Breast epithelium (tissue), 4 donors: ENCODE results near the gene SSTR5. TPM values are rescaled to one million over a fixed set of nuclear protein-coding genes. Genes with fewer than 3 reads are reported as not detected.

Experiments
- DNase-seq, 2 donors: peaks; one replicate each; pipeline ENCODE4 v3.0.0-alpha.2; 2019; ENCODE audit warnings: low spot score in 2 of 2
- H3K27ac ChIP-seq, 2 donors: fragments of 200-600 bp; sonication (generic) in 1 of 2; one replicate each; pipeline ENCODE4 v1.5.1; 2016 to 2019; ENCODE audit warnings: mild to moderate bottlenecking in 1 of 2
- H3K27me3 ChIP-seq, 2 donors: fragments of 200-600 bp; sonication (generic) in 1 of 2; one replicate each; pipeline versions ENCODE4 v1.5.1 to v1.6.0; 2017 to 2019; ENCODE audit warnings: control low read depth in 1 of 2, mild to moderate bottlenecking in 1 of 2
- H3K36me3 ChIP-seq: fragments of 200-600 bp; one replicate; pipeline ENCODE4 v1.5.1; 2019
- H3K4me1 ChIP-seq, 2 donors: fragments of 200-600 bp; sonication (generic); one replicate each; pipeline ENCODE4 v1.5.1; 2016 to 2019; ENCODE audit warnings: control low read depth in 1 of 2
- H3K4me3 ChIP-seq, 3 donors: fragments of 200-600 bp; sonication (generic); 1 replicate in 2 of 3; 2 replicates in 1 of 3; pipeline ENCODE4 v1.5.1; 2016 to 2019; ENCODE audit warnings: mild to moderate bottlenecking in 3 of 3, moderate library complexity in 2 of 3
- H3K9me3 ChIP-seq, 2 donors: fragments of 200-600 bp; sonication (generic) in 1 of 2; one replicate each; pipeline ENCODE4 v1.5.1; 2016 to 2019; ENCODE audit warnings: control low read depth in 1 of 2
- POLR2A ChIP-seq: fragments of 450-650 bp; IDR thresholded peaks from one replicate; pipeline ENCODE4 v1.6.1; 2016; ENCODE audit warnings: antibody characterized with exemption, mild to moderate bottlenecking, moderate library complexity
- POLR2AphosphoS5 ChIP-seq, 3 donors: sonication (generic); formaldehyde crosslinking; IDR thresholded peaks; one replicate each; pipeline ENCODE4 v1.6.1; 2017; ENCODE audit warnings: antibody characterized with exemption in 3 of 3
- intact Hi-C: fragments of 100-400 bp; cut with DNase I; formaldehyde crosslinking; loops from one replicate; pipeline ENCODE4 v1.15.1; 2023; ENCODE audit warnings: low total_unique reads
- total RNA-seq, 3 donors: library from RNA; depleted of rRNA; stranded (reverse); fragments of >200 nt; gene quantifications; one replicate each; pipeline ENCODE4 v1.1.0, GENCODE V29; 2016
- TF ChIP-seq, protein P1 (sequence below), 3 donors: fragments of 450-650 bp; IDR thresholded peaks; one replicate each; pipeline ENCODE4 v1.5.1; 2016 to 2017; ENCODE audit warnings: antibody characterized with exemption in 3 of 3, mild to moderate bottlenecking in 3 of 3, moderate library complexity in 3 of 3

Gene SSTR5
- total RNA-seq, 3 donors from 2014 or later = not detected

DNA sequence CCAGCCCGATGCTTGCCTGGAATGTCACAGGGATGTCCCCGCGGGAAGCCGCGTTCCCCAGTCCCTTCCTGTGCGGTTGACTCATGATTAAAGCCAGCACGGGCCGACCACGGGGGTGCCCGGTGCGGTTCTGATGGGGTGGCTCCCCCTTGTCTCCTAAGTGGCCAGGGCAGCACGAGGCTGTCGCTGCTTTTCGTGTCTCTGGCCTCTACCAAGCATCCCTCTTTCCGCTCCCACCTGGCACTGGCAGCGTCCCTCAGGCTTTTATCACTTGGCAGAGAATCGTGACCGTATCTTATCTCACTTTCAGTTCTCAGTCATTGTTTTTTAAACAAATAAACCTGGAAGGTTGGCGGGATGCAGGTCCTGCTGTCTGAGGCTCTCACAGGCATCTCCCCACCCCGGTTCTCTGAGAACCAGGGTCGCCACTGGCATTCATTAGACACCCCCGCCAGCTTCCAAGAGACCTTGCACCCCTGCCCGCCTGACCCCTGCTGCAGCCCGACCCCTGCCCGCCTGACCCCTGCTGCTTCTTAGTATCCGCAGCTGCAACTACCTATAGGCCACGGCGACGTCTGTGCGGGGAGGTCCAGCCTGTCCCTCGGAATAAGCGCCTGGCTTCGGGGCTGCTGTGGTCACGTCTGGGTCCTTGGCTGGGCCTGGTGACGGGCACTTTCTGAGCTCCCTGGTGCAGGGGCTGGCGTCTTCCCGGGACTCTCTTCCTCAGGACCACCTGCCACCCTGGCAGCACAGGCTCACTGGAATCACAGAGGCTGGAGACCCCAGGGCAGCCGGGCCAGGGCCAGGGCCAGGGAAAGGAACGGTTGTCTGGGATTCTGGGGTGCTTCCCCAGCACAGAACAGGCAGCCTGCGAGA lies 16.0 kb downstream of the SSTR5 start:
- peaks cover 0 to 10% of the 10 kb centered on the region in 2 donors for H3K4me1 ChIP-seq
- H3K4me3 ChIP-seq = no peak overlapping the region
- H3K9me3 ChIP-seq = peaks cover 19 to 25% of the 10 kb centered on the region in 2 donors
- H3K36me3 ChIP-seq = no peaks in the 10 kb centered on the region
- no peak for DNase-seq
- TF ChIP-seq, protein P1, sequence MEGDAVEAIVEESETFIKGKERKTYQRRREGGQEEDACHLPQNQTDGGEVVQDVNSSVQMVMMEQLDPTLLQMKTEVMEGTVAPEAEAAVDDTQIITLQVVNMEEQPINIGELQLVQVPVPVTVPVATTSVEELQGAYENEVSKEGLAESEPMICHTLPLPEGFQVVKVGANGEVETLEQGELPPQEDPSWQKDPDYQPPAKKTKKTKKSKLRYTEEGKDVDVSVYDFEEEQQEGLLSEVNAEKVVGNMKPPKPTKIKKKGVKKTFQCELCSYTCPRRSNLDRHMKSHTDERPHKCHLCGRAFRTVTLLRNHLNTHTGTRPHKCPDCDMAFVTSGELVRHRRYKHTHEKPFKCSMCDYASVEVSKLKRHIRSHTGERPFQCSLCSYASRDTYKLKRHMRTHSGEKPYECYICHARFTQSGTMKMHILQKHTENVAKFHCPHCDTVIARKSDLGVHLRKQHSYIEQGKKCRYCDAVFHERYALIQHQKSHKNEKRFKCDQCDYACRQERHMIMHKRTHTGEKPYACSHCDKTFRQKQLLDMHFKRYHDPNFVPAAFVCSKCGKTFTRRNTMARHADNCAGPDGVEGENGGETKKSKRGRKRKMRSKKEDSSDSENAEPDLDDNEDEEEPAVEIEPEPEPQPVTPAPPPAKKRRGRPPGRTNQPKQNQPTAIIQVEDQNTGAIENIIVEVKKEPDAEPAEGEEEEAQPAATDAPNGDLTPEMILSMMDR (IDR thresholded peaks at IDR 0.05) = no peak
- TF ChIP-seq POLR2AphosphoS5 (IDR thresholded peaks at IDR 0.05) (no peak), POLR2A (no peak)
- intact Hi-C loops = no loop called here
- no peak overlapping the region for H3K27ac ChIP-seq
- H3K27me3 ChIP-seq = peaks cover 10 to 86% of the 10 kb centered on the region in 2 donors

DNA sequence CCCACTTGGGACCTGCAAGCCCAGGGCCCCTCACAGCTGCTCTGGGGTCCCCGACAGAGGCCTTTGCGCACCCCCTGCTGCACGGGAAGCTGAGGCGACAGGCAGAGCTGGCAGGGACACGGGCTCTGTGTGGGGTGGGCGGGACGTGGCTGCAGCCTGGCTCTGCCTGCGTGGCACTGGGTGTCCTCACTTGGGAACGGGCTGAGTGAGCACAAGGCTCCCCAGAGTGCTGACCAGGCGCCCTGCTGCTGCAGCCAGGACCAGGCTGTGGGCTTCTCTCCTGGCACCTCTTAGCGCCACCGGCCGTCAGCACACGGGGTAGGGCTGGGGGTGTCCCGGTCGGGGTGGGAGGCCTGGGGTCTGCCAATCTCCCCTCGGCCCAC lies 16.9 kb downstream of the SSTR5 start:
- H3K9me3 ChIP-seq = peaks cover 14 to 16% of the 10 kb centered on the region in 2 donors
- DNase-seq = no peak
- intact Hi-C loops = no loop called here
- H3K27ac ChIP-seq = no peak overlapping the region
- H3K36me3 ChIP-seq = no peaks in the 10 kb centered on the region
- peak overlapping the region in 1 of 3 donors; percentile 28 for H3K4me3 ChIP-seq
- peaks cover 0 to 10% of the 10 kb centered on the region in 2 donors for H3K4me1 ChIP-seq
- peaks cover 10 to 84% of the 10 kb centered on the region in 2 donors for H3K27me3 ChIP-seq
- TF ChIP-seq, protein P1 (IDR thresholded peaks at IDR 0.05) = no peak
- TF ChIP-seq POLR2AphosphoS5 (IDR thresholded peaks at IDR 0.05) (no peak), POLR2A (no peak)

DNA sequence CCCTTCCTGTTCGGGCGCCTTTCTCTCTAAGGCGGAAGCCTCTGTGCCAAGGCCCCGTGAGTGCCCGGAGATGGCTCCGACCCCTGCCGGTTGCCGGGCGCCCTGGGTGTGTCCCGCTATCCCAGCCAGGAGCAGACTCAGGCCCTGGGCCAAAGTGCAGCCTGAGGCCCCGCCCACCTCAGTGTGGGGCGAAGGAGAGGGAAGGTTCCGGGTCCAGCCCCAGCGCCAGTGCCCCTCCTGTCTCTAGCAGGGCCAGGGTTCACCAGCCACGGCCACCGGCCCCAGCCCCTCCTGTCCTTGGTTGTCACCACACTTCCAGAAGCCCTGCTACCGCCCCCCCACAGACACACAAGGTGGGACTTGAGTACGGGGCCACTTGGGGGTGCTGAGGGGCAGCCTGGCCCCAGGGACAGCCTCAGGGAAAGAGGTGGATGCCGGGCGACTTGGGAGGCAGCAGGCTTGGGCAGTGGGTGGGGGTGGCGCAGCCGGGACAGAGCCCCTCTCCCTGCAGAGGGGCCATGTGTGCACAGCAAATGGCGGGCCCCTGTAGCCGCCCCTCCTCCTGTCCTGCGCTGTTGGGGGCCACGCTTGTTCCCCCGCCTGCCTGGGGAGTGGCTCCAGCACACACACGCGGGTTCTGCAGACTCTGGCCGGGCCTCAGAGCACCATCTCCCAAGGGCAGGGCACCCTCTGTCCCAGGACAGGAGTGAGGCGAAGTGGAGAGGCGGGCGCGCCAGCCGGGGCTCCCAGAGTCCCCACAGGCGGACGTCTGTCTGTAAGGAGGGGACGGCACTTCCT lies 17.5 kb downstream of the SSTR5 start:
- H3K27ac ChIP-seq = no peak overlapping the region
- TF ChIP-seq POLR2A = no peak
- TF ChIP-seq, protein P1 (IDR thresholded peaks at IDR 0.05) = no peak
- TF ChIP-seq POLR2AphosphoS5 (IDR thresholded peaks at IDR 0.05) = no peak
- peak overlapping the region in 1 of 3 donors; percentile 28 for H3K4me3 ChIP-seq
- no peak for DNase-seq
- no peaks in the 10 kb centered on the region for H3K36me3 ChIP-seq
- peaks cover 10 to 84% of the 10 kb centered on the region in 2 donors for H3K27me3 ChIP-seq
- peaks cover 0 to 10% of the 10 kb centered on the region in 2 donors for H3K4me1 ChIP-seq
- intact Hi-C loops = no loop called here
- H3K9me3 ChIP-seq = peaks cover 8 to 10% of the 10 kb centered on the region in 2 donors

DNA sequence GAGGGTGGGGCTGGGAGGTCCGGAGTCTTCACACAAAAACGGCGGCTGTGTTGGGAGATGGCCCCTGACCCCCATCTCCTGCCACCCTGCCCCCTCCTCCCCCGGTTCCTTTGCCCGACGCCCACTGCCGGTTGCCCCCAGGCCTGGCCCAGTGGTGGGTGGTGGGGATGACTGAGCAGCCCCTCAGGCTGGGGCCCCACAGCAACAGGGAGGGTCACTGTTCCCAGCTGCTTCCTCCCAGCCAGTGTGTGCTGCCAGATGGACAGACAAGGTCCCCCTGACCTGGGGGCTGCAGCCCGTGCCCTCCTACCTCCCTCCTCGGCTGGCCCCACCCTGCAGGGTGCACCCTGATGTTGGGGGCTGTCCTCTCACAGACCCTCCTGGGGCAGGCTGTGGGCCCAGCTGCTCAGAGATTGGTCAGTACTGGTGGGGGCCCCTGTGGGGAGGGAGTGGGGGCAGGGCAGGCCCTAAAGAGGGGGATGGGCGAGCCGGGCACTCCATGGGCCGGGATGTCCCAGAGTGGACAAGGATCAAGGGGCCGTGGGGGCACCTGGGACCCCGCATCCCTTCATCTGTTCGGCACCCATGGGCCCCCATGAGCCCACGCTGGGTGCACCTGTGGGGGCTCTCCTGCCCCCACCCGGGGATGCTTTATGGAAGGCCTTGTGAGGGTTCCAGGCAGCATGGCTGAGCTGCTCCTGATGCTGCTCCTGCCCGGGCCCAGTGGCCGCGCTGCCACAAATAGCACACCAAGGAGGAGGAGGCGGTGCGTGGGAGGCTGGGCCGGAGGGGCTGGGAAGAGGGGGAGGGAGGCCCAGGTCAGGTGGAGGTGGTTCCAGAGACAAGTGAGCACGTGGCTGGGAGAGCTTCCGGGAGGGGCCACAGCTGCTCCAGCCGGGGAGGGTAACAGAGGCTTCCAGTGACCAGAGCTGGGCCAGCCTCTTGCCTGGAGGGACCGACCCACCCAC lies 18.4 kb downstream of the SSTR5 start:
- Histone ChIP-seq H3K27ac (no peak overlapping the region), H3K36me3 (no peaks in the 10 kb centered on the region), H3K4me3 (no peak overlapping the region), H3K4me1 (peaks cover 0 to 10% of the 10 kb centered on the region in 2 donors), H3K9me3 (peaks cover 0 to 1% of the 10 kb centered on the region in 2 donors), H3K27me3 (peaks cover 10 to 85% of the 10 kb centered on the region in 2 donors)
- intact Hi-C loops = no loop called here
- TF ChIP-seq POLR2A (no peak), POLR2AphosphoS5 (IDR thresholded peaks at IDR 0.05) (no peak)
- TF ChIP-seq, protein P1 (IDR thresholded peaks at IDR 0.05) = no peak
- no peak for DNase-seq
